Smooth muscle cell (in vitro differentiated cells): ENCODE results near the gene TCF12. TPM values are rescaled to one million over a fixed set of nuclear protein-coding genes. Genes with fewer than 3 reads are reported as not detected.

ENCODE experiments used
- DNase-seq: peaks from one replicate; lab custom pipeline; 2025; ENCODE audit not compliant: unreplicated experiment; lab: John Stamatoyannopoulos, UW
- H2AFZ ChIP-seq: fragments of 200-600 bp; sonication (generic); 2 replicates; pipeline ENCODE4 v1.6.0; 2016; ENCODE audit warnings: antibody characterized with exemption, low read depth, mild to moderate bottlenecking
- H3F3A ChIP-seq: fragments of 200-600 bp; sonication (generic); 2 replicates; pipeline ENCODE4 v1.6.0; 2017; ENCODE audit warnings: antibody characterized with exemption, low read depth
- H3K27ac ChIP-seq: fragments of 200-600 bp; sonication (generic); 2 replicates; pipeline ENCODE4 v1.5.1; 2016; ENCODE audit warnings: low read depth, mild to moderate bottlenecking
- H3K27me3 ChIP-seq: fragments of 200-600 bp; sonication (generic); 2 replicates; pipeline ENCODE4 v1.6.1; 2016; ENCODE audit warnings: low read depth, mild to moderate bottlenecking
- H3K36me3 ChIP-seq: fragments of 200-600 bp; sonication (generic); 2 replicates; pipeline ENCODE4 v1.5.1; 2016; ENCODE audit warnings: low read depth
- H3K4me1 ChIP-seq: fragments of 200-600 bp; sonication (generic); 2 replicates; pipeline ENCODE4 v1.5.1; 2016; ENCODE audit warnings: low read depth
- H3K4me2 ChIP-seq: fragments of 200-600 bp; sonication (generic); 2 replicates; pipeline ENCODE4 v1.6.0; 2016; ENCODE audit warnings: mild to moderate bottlenecking
- H3K4me3 ChIP-seq: fragments of 200-600 bp; sonication (generic); 2 replicates; pipeline ENCODE4 v1.5.1; 2016; ENCODE audit warnings: mild to moderate bottlenecking
- H3K79me2 ChIP-seq: fragments of 200-600 bp; sonication (generic); 2 replicates; pipeline ENCODE4 v1.6.0; 2016; ENCODE audit warnings: low read depth, mild to moderate bottlenecking
- H3K9ac ChIP-seq: fragments of 200-600 bp; sonication (generic); 2 replicates; pipeline ENCODE4 v1.6.0; 2016; ENCODE audit warnings: low read depth
- H3K9me3 ChIP-seq: fragments of 200-600 bp; sonication (generic); replicated peaks from 2 replicates; pipeline ENCODE4 v1.5.1; 2016; ENCODE audit warnings: low read depth
- H4K20me1 ChIP-seq: fragments of 200-600 bp; sonication (generic); 2 replicates; pipeline ENCODE4 v1.6.0; 2016; ENCODE audit warnings: low read depth
- WGBS: methylation state at CpG from one replicate; pipeline ENCODE4 v1.1.7; 2016; ENCODE audit warnings: low lambda C conversion rate; 5-methylcytosine and 5-hydroxymethylcytosine counted together
- polyA plus RNA-seq: library from polyadenylated mRNA; unstranded; fragments of >200 nt; fragmentation: Nextera tagmentation; extraction: Ambion mirVana; gene quantifications from 2 replicates; pipeline ENCODE4 v1.2.1, GENCODE V29; 2016
- total RNA-seq: library from RNA; depleted of rRNA; stranded (reverse); fragments of >200 nt; gene quantifications from 2 replicates; pipeline ENCODE4 v1.2.3, GENCODE V29; 2014
- TF ChIP-seq, protein P1 (sequence below): fragments of 200-600 bp; sonication (generic); IDR thresholded peaks from 2 replicates; pipeline ENCODE4 v1.5.1; 2017; ENCODE audit warnings: borderline replicate concordance, mild to moderate bottlenecking, antibody characterized with exemption; ENCODE audit not compliant: insufficient read depth, poor library complexity, severe bottlenecking

TCF12 gene
- total and polyA plus RNA-seq, 2 experiments from 2014 or later, result 54.1 to 302 TPM

GRCh38 chr15:57070674-57071073 is 152.2 kb downstream of the TCF12 start:
- Histone ChIP-seq H3K9me3 (no peaks in the 10 kb centered on the region), H3F3A (no peaks in the 10 kb centered on the region), H3K27ac (no peak overlapping the region), H4K20me1 (peaks cover 52% of the 10 kb centered on the region), H3K79me2 (peaks cover 70% of the 10 kb centered on the region), H3K4me3 (no peak overlapping the region), H3K4me1 (peaks cover 6% of the 10 kb centered on the region), H3K9ac (no peak overlapping the region), H2AFZ (no peak overlapping the region), H3K4me2 (no peak overlapping the region), H3K36me3 (no peaks in the 10 kb centered on the region), H3K27me3 (no peaks in the 10 kb centered on the region)
- TF ChIP-seq, protein P1, sequence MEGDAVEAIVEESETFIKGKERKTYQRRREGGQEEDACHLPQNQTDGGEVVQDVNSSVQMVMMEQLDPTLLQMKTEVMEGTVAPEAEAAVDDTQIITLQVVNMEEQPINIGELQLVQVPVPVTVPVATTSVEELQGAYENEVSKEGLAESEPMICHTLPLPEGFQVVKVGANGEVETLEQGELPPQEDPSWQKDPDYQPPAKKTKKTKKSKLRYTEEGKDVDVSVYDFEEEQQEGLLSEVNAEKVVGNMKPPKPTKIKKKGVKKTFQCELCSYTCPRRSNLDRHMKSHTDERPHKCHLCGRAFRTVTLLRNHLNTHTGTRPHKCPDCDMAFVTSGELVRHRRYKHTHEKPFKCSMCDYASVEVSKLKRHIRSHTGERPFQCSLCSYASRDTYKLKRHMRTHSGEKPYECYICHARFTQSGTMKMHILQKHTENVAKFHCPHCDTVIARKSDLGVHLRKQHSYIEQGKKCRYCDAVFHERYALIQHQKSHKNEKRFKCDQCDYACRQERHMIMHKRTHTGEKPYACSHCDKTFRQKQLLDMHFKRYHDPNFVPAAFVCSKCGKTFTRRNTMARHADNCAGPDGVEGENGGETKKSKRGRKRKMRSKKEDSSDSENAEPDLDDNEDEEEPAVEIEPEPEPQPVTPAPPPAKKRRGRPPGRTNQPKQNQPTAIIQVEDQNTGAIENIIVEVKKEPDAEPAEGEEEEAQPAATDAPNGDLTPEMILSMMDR, result no peak
- WGBS, result 91% methylated on average over 1 of the region's 1 CpG
- DNase-seq, result no peak

DNA sequence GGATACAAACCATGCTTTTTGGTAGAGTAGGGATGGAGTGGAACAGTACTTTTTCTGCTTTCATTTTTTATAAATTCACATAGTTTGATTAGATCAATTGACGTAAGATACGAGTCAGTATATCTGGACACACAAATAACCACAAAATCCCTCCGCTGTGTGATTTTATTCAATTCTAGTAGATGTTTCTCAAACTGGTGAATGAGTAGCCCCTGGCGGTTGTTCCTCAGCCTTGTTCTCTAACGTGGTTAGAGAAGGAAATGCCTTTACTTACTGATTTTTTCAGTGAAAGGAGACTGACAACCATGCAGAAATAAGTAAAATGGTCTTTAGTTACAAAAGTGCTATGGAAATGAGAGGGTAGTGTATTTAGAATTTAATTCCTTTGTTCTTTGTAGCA is 161.0 kb downstream of the TCF12 start:
- Histone ChIP-seq H2AFZ (no peak overlapping the region), H3F3A (no peaks in the 10 kb centered on the region), H3K27me3 (no peaks in the 10 kb centered on the region), H3K4me1 (peaks cover 16% of the 10 kb centered on the region), H3K9me3 (no peaks in the 10 kb centered on the region), H3K36me3 (no peaks in the 10 kb centered on the region), H3K4me2 (no peak overlapping the region), H3K4me3 (no peak overlapping the region), H3K9ac (no peak overlapping the region), H3K27ac (no peak overlapping the region), H4K20me1 (peaks cover 74% of the 10 kb centered on the region), H3K79me2 (peaks cover 78% of the 10 kb centered on the region)
- no peak for DNase-seq
- WGBS, result 81% methylated on average over 5 of the region's 5 CpGs
- TF ChIP-seq, protein P1, result no peak

DNA sequence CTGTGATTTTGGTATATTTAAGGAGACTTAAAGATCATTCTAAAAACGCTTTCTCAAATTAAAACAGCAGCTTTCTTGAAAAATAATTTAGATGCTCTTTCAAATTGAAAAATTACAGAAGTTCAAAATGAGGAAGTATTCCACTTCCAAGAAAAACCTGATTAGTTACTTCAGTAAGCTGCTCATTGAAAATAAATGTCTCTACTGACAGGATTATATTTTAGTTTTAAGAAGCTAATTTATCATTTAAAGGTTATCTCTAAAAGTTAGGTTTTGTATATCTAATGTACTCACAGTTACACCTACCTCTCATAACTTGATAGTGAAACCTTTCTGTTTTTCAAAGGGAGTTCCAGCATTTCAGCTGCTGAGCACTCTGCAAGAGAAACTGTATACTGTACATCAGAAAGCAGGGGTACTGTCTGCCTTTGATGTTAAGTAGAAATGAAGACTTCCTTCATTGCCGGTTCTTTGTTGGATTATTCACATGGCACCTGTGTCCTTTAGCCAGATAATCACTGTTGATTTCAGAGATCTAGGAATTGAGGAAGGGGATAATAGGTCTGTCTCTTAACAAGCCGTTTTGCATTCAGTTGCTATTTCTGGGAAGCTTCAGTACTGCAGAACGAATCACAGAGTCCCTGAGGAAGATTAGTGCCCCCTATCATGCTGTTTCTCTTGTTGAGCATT is 161.6 kb downstream of the TCF12 start:
- no peak overlapping the region for H3K9ac ChIP-seq
- no peak overlapping the region for H3K4me2 ChIP-seq
- 60% methylated on average over 4 of the region's 4 CpGs for WGBS

More for the DNA sequence above, 161.6 kb downstream of the TCF12 start:
- no peaks in the 10 kb centered on the region for H3F3A ChIP-seq
- no peak for DNase-seq
- H3K9me3 ChIP-seq, result no peaks in the 10 kb centered on the region
- H3K79me2 ChIP-seq, result peaks cover 73% of the 10 kb centered on the region
- H3K4me1 ChIP-seq, result peaks cover 16% of the 10 kb centered on the region
- H2AFZ ChIP-seq, result no peak overlapping the region
- no peaks in the 10 kb centered on the region for H3K27me3 ChIP-seq
- TF ChIP-seq, protein P1, result no peak
- no peak overlapping the region for H3K4me3 ChIP-seq
- H3K27ac ChIP-seq, result no peak overlapping the region
- H4K20me1 ChIP-seq, result peaks cover 78% of the 10 kb centered on the region
- H3K36me3 ChIP-seq, result no peaks in the 10 kb centered on the region
